ENCODE data around the gene PLIN4.

DNA sequence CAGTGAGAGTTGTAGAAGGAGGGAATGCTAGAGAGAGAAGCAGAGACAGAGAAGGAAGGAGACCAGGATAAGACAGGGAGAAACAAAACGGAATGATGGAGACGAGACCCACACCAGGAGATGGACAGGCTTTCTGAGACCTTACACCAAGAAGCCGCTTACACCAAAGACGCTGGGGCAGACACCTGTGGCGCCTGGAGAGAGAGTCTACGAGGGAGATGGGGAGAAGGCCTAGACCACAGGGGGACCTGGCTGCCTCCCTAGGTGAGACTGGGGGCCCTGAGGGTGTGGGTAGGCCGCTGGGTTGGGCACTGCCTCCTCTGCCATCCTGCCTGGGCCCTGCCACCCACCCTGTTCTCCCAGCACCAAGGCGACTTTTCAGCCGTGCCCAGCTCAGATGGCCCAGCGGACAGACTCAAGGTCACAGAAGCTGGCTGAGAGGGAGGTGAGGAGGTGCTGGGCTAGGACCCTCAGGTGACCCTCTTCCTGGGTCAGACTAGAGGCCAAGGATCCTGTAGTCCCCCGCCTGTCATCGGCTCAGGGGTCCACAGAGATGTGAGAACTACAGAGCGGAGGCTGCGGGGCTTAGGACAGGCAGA lies 11.7 kb upstream of the PLIN4 start:
- TF ChIP-seq, protein P1, sequence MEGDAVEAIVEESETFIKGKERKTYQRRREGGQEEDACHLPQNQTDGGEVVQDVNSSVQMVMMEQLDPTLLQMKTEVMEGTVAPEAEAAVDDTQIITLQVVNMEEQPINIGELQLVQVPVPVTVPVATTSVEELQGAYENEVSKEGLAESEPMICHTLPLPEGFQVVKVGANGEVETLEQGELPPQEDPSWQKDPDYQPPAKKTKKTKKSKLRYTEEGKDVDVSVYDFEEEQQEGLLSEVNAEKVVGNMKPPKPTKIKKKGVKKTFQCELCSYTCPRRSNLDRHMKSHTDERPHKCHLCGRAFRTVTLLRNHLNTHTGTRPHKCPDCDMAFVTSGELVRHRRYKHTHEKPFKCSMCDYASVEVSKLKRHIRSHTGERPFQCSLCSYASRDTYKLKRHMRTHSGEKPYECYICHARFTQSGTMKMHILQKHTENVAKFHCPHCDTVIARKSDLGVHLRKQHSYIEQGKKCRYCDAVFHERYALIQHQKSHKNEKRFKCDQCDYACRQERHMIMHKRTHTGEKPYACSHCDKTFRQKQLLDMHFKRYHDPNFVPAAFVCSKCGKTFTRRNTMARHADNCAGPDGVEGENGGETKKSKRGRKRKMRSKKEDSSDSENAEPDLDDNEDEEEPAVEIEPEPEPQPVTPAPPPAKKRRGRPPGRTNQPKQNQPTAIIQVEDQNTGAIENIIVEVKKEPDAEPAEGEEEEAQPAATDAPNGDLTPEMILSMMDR (IDR thresholded peaks at IDR 0.05): no peak
- no peak for TF ChIP-seq POLR2A (IDR thresholded peaks at IDR 0.05)
